Measurements from ENCODE around the gene RNF144A. TPM values are rescaled to one million over a fixed set of nuclear protein-coding genes. Genes with fewer than 3 reads are reported as not detected.

RNF144A gene
- polyA plus RNA-seq, 1 experiment = 0.24 TPM

- POLR2A ChIA-PET = no interaction called here
- TF ChIP-seq CTCF (IDR thresholded peaks at IDR 0.05; ENCODE audit: low read depth, low read length) = no peak
- no peak overlapping the region for H3K27ac ChIP-seq (ENCODE audit: low read depth, low read length)
- CTCF ChIA-PET = no interaction called here
- no peak for DNase-seq (ENCODE audit: low read depth, low spot score)
- no peaks in the 10 kb centered on the region; the same call in 1 of the 2 replicates for H3K9me3 ChIP-seq (ENCODE audit: control insufficient read depth, insufficient read depth, low read length)
- H3K4me3 ChIP-seq (ENCODE audit: low read depth, low read length) = no peak overlapping the region
- no peaks in the 10 kb centered on the region for H3K27me3 ChIP-seq (ENCODE audit: control insufficient read depth, insufficient read depth, low read length)
Observed at GRCh38 chr2:6986301-6986911, 69.2 kb downstream of the RNF144A start.

DNA sequence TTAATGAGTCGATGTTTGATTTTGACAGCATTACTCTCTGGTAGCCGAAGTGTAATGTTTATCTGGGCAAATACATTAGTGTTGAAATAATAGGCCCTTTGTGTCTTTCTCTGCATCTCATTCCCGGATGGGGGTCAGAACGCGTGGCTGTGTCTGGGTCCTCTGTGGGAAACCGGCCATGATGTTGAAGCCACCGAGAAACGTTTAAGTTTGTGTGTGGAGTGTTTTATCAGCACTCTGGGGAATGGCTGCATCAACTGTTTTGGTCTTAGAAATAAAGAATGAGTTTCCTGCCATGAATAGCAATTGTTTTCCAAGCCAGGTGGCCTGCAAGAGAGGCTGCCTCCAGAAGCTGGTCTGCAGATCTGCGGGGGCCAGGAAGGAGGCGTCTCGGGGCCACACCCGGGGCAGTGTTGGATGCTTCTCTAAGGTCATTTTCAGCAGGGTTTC, 69.7 kb downstream of the RNF144A start:
- TF ChIP-seq CTCF (IDR thresholded peaks at IDR 0.05; ENCODE audit: low read depth, low read length) = no peak
- no peak overlapping the region for H3K27ac ChIP-seq (ENCODE audit: low read depth, low read length)
- no peak for DNase-seq (ENCODE audit: low read depth, low spot score)
- no peaks in the 10 kb centered on the region for H3K27me3 ChIP-seq (ENCODE audit: control insufficient read depth, insufficient read depth, low read length)
- H3K9me3 ChIP-seq (ENCODE audit: control insufficient read depth, insufficient read depth, low read length) = no peaks in the 10 kb centered on the region; the same call in 1 of the 2 replicates
- ChIA-PET CTCF (no interaction called here), POLR2A (no interaction called here)
- H3K4me3 ChIP-seq (ENCODE audit: low read depth, low read length) = no peak overlapping the region

DNA sequence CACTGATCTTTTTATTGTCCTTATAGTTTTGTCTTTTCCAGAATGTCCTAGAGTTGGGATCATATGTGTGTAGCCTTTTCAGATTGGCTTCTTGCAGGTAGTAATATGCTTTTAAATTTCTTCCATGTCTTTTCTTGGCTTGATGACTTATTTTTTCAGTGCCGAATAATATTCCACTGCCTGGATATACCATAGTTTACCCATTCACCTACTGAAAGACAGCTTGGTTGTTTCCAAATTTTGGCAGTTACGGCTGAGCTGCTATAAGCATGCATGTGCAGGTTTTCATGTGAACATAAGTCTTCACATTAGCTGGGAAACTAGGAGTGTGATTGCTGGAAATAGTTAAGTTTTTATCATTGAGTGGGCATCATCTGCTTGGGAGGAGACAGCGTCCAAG, 73.7 kb downstream of the RNF144A start:
- H3K27ac ChIP-seq (ENCODE audit: low read depth, low read length) = no peak overlapping the region
- no peak for DNase-seq (ENCODE audit: low read depth, low spot score)
- POLR2A ChIA-PET = no interaction called here
- CTCF ChIA-PET = no interaction called here
- no peaks in the 10 kb centered on the region for H3K27me3 ChIP-seq (ENCODE audit: control insufficient read depth, insufficient read depth, low read length)
- no peak for TF ChIP-seq CTCF (IDR thresholded peaks at IDR 0.05; ENCODE audit: low read depth, low read length)
- no peaks in the 10 kb centered on the region; the same call in none of the 2 replicates for H3K9me3 ChIP-seq (ENCODE audit: control insufficient read depth, insufficient read depth, low read length)
- no peak overlapping the region for H3K4me3 ChIP-seq (ENCODE audit: low read depth, low read length)

DNA sequence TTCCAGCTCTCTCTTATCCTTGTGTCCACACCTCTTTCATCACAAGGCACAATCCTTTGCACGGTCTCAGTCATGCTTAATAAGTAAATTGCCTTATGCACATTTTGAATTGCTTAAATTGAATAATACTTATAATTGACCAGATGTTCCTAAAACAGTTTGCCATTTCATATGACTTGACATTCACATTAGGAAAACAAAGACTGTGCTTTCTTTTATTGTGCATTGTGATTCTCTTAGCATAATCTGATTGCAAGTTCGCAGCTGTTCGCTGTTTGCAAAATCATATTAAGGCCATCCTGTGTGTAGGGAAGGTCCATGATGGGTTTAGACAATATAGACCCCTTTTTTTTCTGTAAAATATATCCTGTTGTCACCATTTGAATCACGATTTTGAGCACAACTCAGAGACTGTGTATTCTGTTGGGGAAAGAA, 75.6 kb downstream of the RNF144A start:
- no peak overlapping the region for H3K4me3 ChIP-seq (ENCODE audit: low read depth, low read length)
- ChIA-PET CTCF (no interaction called here), POLR2A (no interaction called here)
- no peak overlapping the region for H3K27ac ChIP-seq (ENCODE audit: low read depth, low read length)
- TF ChIP-seq CTCF (IDR thresholded peaks at IDR 0.05; ENCODE audit: low read depth, low read length) = no peak
- no peaks in the 10 kb centered on the region; the same call in none of the 2 replicates for H3K9me3 ChIP-seq (ENCODE audit: control insufficient read depth, insufficient read depth, low read length)
- DNase-seq (ENCODE audit: low read depth, low spot score) = no peak
- no peaks in the 10 kb centered on the region for H3K27me3 ChIP-seq (ENCODE audit: control insufficient read depth, insufficient read depth, low read length)

DNA sequence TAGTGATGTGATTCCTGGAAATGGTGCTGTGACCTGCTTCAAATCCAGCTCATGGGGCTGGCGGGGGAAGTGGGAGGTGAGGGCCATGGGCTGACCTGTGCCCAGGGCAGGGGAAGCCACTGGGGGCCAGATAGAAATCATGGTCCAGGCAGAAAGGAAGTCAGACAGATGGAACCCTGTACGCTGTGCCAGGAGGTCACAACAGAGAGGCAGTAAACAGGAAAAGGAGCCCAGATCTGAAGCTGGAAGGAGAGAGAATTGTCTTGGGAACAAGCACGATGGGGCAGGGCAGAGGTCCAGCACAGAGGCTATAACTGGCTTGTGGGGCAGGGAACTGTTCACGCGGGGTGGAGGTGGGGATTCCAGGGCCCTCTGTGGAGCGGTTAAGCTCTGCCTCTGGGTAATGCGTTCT, 76.0 kb downstream of the RNF144A start:
- Histone ChIP-seq H3K9me3 (ENCODE audit: control insufficient read depth, insufficient read depth, low read length) (no peaks in the 10 kb centered on the region; the same call in none of the 2 replicates), H3K4me3 (ENCODE audit: low read depth, low read length) (no peak overlapping the region), H3K27me3 (ENCODE audit: control insufficient read depth, insufficient read depth, low read length) (no peaks in the 10 kb centered on the region), H3K27ac (ENCODE audit: low read depth, low read length) (no peak overlapping the region)
- ChIA-PET CTCF (no interaction called here), POLR2A (no interaction called here)
- no peak for TF ChIP-seq CTCF (IDR thresholded peaks at IDR 0.05; ENCODE audit: low read depth, low read length)
- no peak for DNase-seq (ENCODE audit: low read depth, low spot score)
